Cardiac fibroblast (primary cell): ENCODE results near the gene SLC6A20.

Experiments used
- DNase-seq, 2 donors: peaks; one replicate each; pipeline versions ENCODE4 v3.0.0 to v3.0.0-alpha.2; 2010; ENCODE audit warnings: low read depth in 2 of 2
- H3K4me3 ChIP-seq, 2 donors: replicated peaks in 1 of 2; 1 replicate in 1 of 2; 2 replicates in 1 of 2; pipeline ENCODE4 v1.5.1; 2011; ENCODE audit warnings: low read depth in 2 of 2, low read length in 2 of 2, mild to moderate bottlenecking in 2 of 2, moderate library complexity in 1 of 2
- CTCF ChIP-seq: IDR thresholded peaks from one replicate; pipeline ENCODE4 v1.5.1; 2011; ENCODE audit warnings: low read depth, mild to moderate bottlenecking, low read length, inconsistent platforms

The SLC6A20 gene

DNA sequence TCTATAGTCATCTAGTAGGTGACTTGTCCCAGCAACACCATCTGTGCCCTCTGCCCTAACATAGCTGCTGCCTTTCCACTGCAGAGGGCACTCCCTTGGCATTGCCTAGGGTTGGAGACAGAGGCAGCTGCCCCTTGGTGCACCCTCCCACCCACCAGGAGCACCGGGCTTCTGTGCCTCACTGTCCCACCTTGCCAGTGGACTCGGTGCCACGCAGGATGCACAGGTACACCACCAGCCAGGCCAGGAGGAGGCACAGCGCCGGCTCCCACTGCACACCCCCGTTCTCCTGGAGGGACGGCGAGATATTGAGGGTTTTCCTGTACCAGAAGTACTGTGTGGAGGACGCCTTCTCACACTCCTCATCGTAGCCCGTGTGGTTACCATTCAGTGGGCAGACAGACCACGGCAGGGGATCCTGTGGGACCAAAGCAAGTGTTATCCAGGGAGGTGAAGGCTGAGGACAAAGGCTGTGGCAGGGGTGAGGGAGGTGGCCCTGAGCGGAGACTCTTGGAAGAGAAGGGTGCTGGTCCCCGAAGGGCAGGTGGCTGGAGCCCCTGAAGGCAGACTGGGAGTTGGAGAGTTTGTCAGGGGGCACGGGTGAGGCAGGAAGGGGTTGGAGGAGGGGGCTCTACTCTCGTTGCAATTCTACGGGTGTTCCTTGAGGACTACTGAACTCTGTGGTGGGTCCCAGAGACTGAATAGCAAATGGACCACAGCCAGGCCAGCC, 20.6 kb downstream of the SLC6A20 start:
- no peak overlapping the region for H3K4me3 ChIP-seq
- no peak for DNase-seq
- no peak for TF ChIP-seq CTCF

- H3K4me3 ChIP-seq = no peak overlapping the region
- DNase-seq = no peak
- no peak for TF ChIP-seq CTCF
These were observed 21.5 kb downstream of the SLC6A20 start for GRCh38 chr3:45774581-45775521.

DNA sequence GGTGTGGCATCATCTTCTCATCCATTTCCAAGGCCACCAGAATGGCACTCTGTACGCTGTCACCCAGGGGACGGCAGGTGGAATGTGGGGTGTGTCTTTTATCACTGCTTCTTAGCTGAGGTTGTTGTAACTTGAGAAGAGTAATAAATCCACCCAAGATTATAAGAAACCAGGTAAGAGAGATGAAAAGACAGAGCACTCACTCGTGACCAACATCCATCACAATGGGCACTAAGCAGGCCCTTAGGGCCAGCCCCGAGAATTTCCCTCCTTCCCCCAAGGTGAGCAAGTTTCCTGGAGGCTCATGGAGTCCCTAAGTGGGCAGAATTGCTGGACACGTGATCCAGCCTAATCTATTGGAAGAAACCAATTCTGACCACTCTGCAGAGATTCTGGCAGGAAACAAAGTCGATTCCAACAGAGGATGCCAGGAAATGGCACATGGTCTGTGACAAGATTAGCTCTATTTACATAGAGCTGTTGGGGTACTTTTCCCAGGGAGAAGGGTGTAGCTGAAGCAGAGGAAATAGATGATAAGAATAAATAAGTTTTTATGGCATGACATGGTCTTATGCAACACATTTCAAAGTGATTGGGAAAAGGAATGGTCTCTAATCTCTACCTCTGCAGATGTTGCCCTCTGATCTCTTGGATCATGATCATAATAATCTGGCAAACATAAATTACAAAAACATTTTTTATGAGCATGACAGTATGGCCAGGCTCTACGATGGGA, 22.5 kb downstream of the SLC6A20 start:
- TF ChIP-seq CTCF = no peak
- no peak for DNase-seq
- no peak overlapping the region for H3K4me3 ChIP-seq

GRCh38 chr3:45773072-45773471, 23.3 kb downstream of the SLC6A20 start:
- no peak for DNase-seq
- no peak overlapping the region for H3K4me3 ChIP-seq
- no peak for TF ChIP-seq CTCF

GRCh38 chr3:45772341-45773035, 23.8 kb downstream of the SLC6A20 start:
- DNase-seq = no peak
- no peak overlapping the region for H3K4me3 ChIP-seq
- no peak for TF ChIP-seq CTCF

DNA sequence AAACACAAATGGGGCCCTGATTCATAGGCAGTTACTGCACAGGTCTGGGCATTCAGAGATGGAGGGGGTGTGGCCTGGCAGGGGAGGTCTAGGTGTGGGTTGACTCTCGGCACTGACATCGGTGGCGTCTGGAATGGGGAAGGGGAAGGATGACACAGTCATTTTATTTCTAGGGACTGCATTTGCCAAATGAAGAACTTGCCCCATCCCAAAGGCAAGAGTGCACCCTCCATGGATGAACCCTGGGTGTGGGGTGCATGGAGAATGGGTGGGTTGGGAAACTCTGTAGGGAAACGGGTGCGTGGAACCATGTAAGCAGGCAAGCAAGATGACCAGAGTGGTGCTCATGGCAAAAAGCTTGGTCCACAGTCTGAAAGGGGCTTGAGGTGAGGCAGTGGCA, 24.5 kb downstream of the SLC6A20 start:
- no peak for DNase-seq

More for the DNA sequence above, 24.5 kb downstream of the SLC6A20 start:
- TF ChIP-seq CTCF = no peak
- H3K4me3 ChIP-seq = no peak overlapping the region
